Mammary epithelial cell (primary cell): ENCODE measurements around the gene SP2.

ENCODE experiments used
- EZH2 ChIP-seq: IDR thresholded peaks from 2 replicates; pipeline ENCODE4 v1.6.1; 2012; ENCODE audit warnings: low read length, inconsistent platforms, borderline replicate concordance
- TF ChIP-seq, protein P1 (sequence below), 2 donors: IDR thresholded peaks in 1 of 2; conservative IDR thresholded peaks in 1 of 2; 2 replicates each; pipeline ENCODE4 v1.5.1; 2011 to 2012; ENCODE audit warnings: inconsistent platforms in 2 of 2, low read length in 2 of 2, mild to moderate bottlenecking in 2 of 2, control low read depth in 1 of 2, low read depth in 1 of 2; ENCODE audit not compliant: insufficient read depth in 1 of 2; ENCODE audit errors: extremely low read depth in 1 of 2

DNA sequence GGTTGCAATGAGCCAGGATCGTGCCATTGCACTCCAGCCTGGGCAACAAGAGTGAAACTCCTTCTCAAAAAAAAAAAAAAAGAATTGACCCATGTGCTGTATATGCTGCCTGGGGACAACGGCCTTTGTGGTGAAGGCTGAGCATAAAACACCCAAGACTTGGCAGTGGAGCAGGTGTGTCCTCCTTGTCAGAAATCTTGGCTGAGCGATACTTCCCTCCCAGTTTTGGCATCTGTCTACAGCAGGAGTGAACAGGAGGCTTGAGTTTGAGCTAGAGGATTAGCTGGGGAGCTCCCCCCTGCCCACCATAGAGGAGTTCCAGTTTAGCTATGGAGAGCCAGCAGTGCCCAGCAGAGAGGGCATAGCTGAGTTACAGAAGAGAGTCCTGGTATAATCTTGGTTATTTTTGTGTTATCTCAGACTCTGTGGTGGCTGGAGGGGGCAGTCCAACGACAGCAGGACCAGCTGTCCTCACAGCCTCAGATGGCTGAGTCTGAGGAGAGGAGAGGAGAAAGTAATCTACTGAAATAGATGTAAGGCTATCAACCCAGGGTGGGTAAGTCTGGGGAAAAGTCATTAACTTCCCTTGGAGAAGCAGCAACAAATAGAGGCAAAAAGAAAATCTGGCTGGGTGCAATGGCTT lies 18.4 kb downstream of the SP2 start:
- TF ChIP-seq EZH2, result no peak
- TF ChIP-seq, protein P1, sequence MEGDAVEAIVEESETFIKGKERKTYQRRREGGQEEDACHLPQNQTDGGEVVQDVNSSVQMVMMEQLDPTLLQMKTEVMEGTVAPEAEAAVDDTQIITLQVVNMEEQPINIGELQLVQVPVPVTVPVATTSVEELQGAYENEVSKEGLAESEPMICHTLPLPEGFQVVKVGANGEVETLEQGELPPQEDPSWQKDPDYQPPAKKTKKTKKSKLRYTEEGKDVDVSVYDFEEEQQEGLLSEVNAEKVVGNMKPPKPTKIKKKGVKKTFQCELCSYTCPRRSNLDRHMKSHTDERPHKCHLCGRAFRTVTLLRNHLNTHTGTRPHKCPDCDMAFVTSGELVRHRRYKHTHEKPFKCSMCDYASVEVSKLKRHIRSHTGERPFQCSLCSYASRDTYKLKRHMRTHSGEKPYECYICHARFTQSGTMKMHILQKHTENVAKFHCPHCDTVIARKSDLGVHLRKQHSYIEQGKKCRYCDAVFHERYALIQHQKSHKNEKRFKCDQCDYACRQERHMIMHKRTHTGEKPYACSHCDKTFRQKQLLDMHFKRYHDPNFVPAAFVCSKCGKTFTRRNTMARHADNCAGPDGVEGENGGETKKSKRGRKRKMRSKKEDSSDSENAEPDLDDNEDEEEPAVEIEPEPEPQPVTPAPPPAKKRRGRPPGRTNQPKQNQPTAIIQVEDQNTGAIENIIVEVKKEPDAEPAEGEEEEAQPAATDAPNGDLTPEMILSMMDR (conservative IDR thresholded peaks at IDR 0.05 in 1 of 2, IDR thresholded peaks at IDR 0.05 in 1 of 2; ENCODE audit: extremely low read depth in 1 of 2, insufficient read depth in 1 of 2, low read depth in 1 of 2, low read length in 2 of 2), result no peak
